OCI-LY7 (cell line): Measurements from ENCODE around the gene CCNF. TPM values are rescaled to one million over a fixed set of nuclear protein-coding genes. Genes with fewer than 3 reads are reported as not detected.
"Not testable (repeated sequence)": the region's sequence is repeated elsewhere in the genome, so short reads cannot be mapped to it uniquely, and the experiment has no call there.

Source experiments
- BruUV-seq: library from RNA; stranded (reverse); fragments of 400-500 nt; replicated peaks from 2 replicates; lab custom pipeline; 2021; lab: Mats Ljungman, UMichigan
- CTCF ChIA-PET: fragments of 300-600 bp; sonication (Branson Sonifier 250); formaldehyde crosslinking; loops from one replicate; lab custom pipeline; 2022; ENCODE audit warnings: antibody characterized with exemption; ENCODE audit not compliant: unreplicated experiment; lab: Charles Lee
- POLR2A ChIA-PET: fragments of 300-600 bp; sonication (Branson Sonifier 250); formaldehyde crosslinking; loops from one replicate; lab custom pipeline; 2022; ENCODE audit warnings: antibody characterized with exemption; lab: Charles Lee
- DNase-seq: peaks from one replicate; pipeline ENCODE4 v3.0.0-alpha.2; 2015; ENCODE audit warnings: low spot score
- H2AFZ ChIP-seq: fragments of 200-600 bp; sonication (generic), shearing (Covaris generic); 2 replicates; pipeline ENCODE4 v1.6.1; 2014; ENCODE audit warnings: mild to moderate bottlenecking, antibody characterized with exemption, low read length, moderate library complexity
- H3K27ac ChIP-seq: fragments of 200-600 bp; sonication (generic); 2 replicates; pipeline ENCODE4 v1.5.1; 2014; ENCODE audit warnings: mixed run types, low read depth, mild to moderate bottlenecking, moderate library complexity, low read length, inconsistent platforms; ENCODE audit not compliant: poor library complexity, severe bottlenecking
- H3K36me3 ChIP-seq: fragments of 200-600 bp; sonication (generic); 2 replicates; pipeline ENCODE4 v1.6.1; 2014; ENCODE audit warnings: mild to moderate bottlenecking, antibody characterized with exemption, low read length, moderate library complexity, mixed read lengths; ENCODE audit not compliant: insufficient read depth
- H3K4me1 ChIP-seq: fragments of 200-600 bp; sonication (generic); 2 replicates; pipeline ENCODE4 v1.5.1; 2014; ENCODE audit warnings: mild to moderate bottlenecking, low read length; ENCODE audit not compliant: insufficient read depth, poor library complexity, severe bottlenecking
- H3K4me2 ChIP-seq: fragments of 200-600 bp; sonication (generic); 2 replicates; pipeline ENCODE4 v1.6.1; 2014; ENCODE audit warnings: mild to moderate bottlenecking, low read length
- H3K4me3 ChIP-seq: fragments of 200-600 bp; sonication (generic); 2 replicates; pipeline ENCODE4 v1.5.1; 2014; ENCODE audit warnings: mild to moderate bottlenecking, low read depth, low read length; ENCODE audit not compliant: poor library complexity, severe bottlenecking
- H3K79me2 ChIP-seq: fragments of 200-600 bp; sonication (generic); 2 replicates; pipeline ENCODE4 v1.6.1; 2016; ENCODE audit warnings: low read depth, mild to moderate bottlenecking, low read length, moderate library complexity, mixed read lengths; ENCODE audit not compliant: insufficient read depth
- H3K9me2 ChIP-seq: fragments of 200-600 bp; sonication (generic); 2 replicates; pipeline ENCODE4 v1.6.1; 2016; ENCODE audit warnings: mild to moderate bottlenecking, low read length, mixed read lengths; ENCODE audit not compliant: insufficient read depth
- H3K9me3 ChIP-seq: fragments of 200-600 bp; sonication (generic); 2 replicates; pipeline ENCODE4 v1.6.1; 2014; ENCODE audit warnings: mild to moderate bottlenecking, mixed run types, low read length, mixed read lengths
- H4K20me1 ChIP-seq: fragments of 200-600 bp; sonication (generic); 2 replicates; pipeline ENCODE4 v1.6.1; 2014; ENCODE audit warnings: mild to moderate bottlenecking, antibody characterized with exemption, low read length, moderate library complexity, mixed read lengths; ENCODE audit not compliant: insufficient read depth
- CTCF ChIP-seq: fragments of 200-600 bp; sonication (generic); conservative IDR thresholded peaks from 2 replicates; pipeline ENCODE4 v1.5.1; 2014; ENCODE audit warnings: mild to moderate bottlenecking, antibody characterized with exemption, low read length, moderate library complexity, mixed read lengths
- EZH2phosphoT487 ChIP-seq: fragments of 200-600 bp; sonication (generic); IDR thresholded peaks from 2 replicates; pipeline ENCODE4 v1.6.1; 2018; ENCODE audit warnings: low read depth, borderline replicate concordance, mild to moderate bottlenecking, mixed run types, antibody characterized with exemption, low read length, moderate library complexity, mixed read lengths
- intact Hi-C: fragments of 100-400 bp; cut with micrococcal nuclease; formaldehyde crosslinking; loops from one replicate; pipeline ENCODE4 v1.10.0; 2022; ENCODE audit not compliant: unreplicated experiment
- total RNA-seq, 2 experiments: library from RNA; depleted of rRNA in 1 of 2; stranded (reverse); fragments of >200 nt in 1 of 2; shearing (Covaris generic) in 1 of 2; gene quantifications; 2 replicates each; pipeline ENCODE4 v1.2.3, GENCODE V29; 2014 to 2022

Gene CCNF
- total RNA-seq, 2 experiments from 2014 or later, result 82.1 to 83.3 TPM

GRCh38 chr16:2384426-2384825 lies 44.8 kb upstream of the CCNF start:
- Histone ChIP-seq H4K20me1 (no peaks in the 10 kb centered on the region), H3K4me1 (no peaks in the 10 kb centered on the region), H3K9me3 (no peaks in the 10 kb centered on the region), H3K27ac (no peak overlapping the region), H3K9me2 (no peaks in the 10 kb centered on the region), H3K4me2 (no peak overlapping the region), H3K79me2 (no peaks in the 10 kb centered on the region), H2AFZ (no peak overlapping the region), H3K4me3 (no peak overlapping the region), H3K36me3 (no peaks in the 10 kb centered on the region)
- TF ChIP-seq EZH2phosphoT487, result no peak
- TF ChIP-seq CTCF, result no peak
- BruUV-seq, result no TSS peak
- ChIA-PET POLR2A (interaction anchor here (0.7 kb wide), 1 partner anchor 30 kb away, joined by 5 read pairs; no protein-coding TSS in a partner anchor), CTCF (interaction anchor here (0.6 kb wide), 1 partner anchor 513 kb away, joined by 3 read pairs; no protein-coding TSS in a partner anchor)
- intact Hi-C loops, result no loop called here
- DNase-seq, result no peak

- H3K27ac ChIP-seq, result no peak overlapping the region
- TF ChIP-seq EZH2phosphoT487, result no peak
- intact Hi-C loops, result no loop called here
- ChIA-PET POLR2A (no interaction called here), CTCF (interaction anchor here (0.6 kb wide), 1 partner anchor 512 kb away, joined by 3 read pairs; no protein-coding TSS in a partner anchor)
- H3K79me2 ChIP-seq, result no peaks in the 10 kb centered on the region
- no peak for DNase-seq
- no peaks in the 10 kb centered on the region for H4K20me1 ChIP-seq
- H3K4me1 ChIP-seq, result no peaks in the 10 kb centered on the region
- no peaks in the 10 kb centered on the region for H3K36me3 ChIP-seq
- no peaks in the 10 kb centered on the region for H3K9me2 ChIP-seq
- no peaks in the 10 kb centered on the region for H3K9me3 ChIP-seq
- no peak overlapping the region for H3K4me2 ChIP-seq
- BruUV-seq, result no TSS peak
- H2AFZ ChIP-seq, result no peak overlapping the region
- H3K4me3 ChIP-seq, result no peak overlapping the region
Observed at GRCh38 chr16:2385190-2385836, 43.9 kb upstream of the CCNF start.

- intact Hi-C loops, H2AFZ ChIP-seq, H3K4me2 ChIP-seq, H3K27ac ChIP-seq, H4K20me1 ChIP-seq, H3K4me3 ChIP-seq, H3K79me2 ChIP-seq, H3K4me1 ChIP-seq, H3K9me3 ChIP-seq, DNase-seq, POLR2A ChIA-PET, CTCF ChIA-PET, H3K36me3 ChIP-seq, BruUV-seq, H3K9me2 ChIP-seq: not testable (repeated sequence)
Observed at GRCh38 chr16:2385982-2386381, 43.3 kb upstream of the CCNF start.
